LoVo (cell line): Measurements from ENCODE around the gene ZNF287.
A peak's percentile ranks its signal among the peaks of the same experiment; 100 is the strongest.
"Not testable (repeated sequence)": the region's sequence is repeated elsewhere in the genome, so short reads cannot be mapped to it uniquely, and the experiment has no call there.

Experiments used
- DNase-seq: peaks from one replicate; pipeline ENCODE4 v3.0.0-alpha.2; 2016; ENCODE audit warnings: low spot score

The ZNF287 gene

GRCh38 chr17:16568541-16569357, at the start of gene ZNF287:
Gene ZNF287 (minus strand): TSS chr17:16569204. CDS start chr17:16567731, 1,473 bp downstream.
- DNase-seq, result peak; percentile 89

- no peak for DNase-seq
These were observed 48.6 kb upstream of the ZNF287 start for GRCh38 chr17:16617481-16618060.

- no peak for DNase-seq
These were observed 30.5 kb upstream of the ZNF287 start for GRCh38 chr17:16599537-16599936.

- no peak for DNase-seq
These were observed 24.5 kb upstream of the ZNF287 start for GRCh38 chr17:16593356-16594102.

GRCh38 chr17:16589097-16589969, 20.3 kb upstream of the ZNF287 start:
- DNase-seq, result peak; percentile 90

- no peak for DNase-seq
These were observed 16.8 kb upstream of the ZNF287 start for GRCh38 chr17:16585796-16586195.

GRCh38 chr17:16584273-16584995, 15.4 kb upstream of the ZNF287 start:
- peak; percentile 92 for DNase-seq

GRCh38 chr17:16583781-16584180, 14.8 kb upstream of the ZNF287 start:
- DNase-seq, result no peak

GRCh38 chr17:16573466-16573865, 4.5 kb upstream of the ZNF287 start:
- DNase-seq, result no peak

- DNase-seq, result no peak
These were observed 331 bp upstream of the ZNF287 start for GRCh38 chr17:16569358-16569712.

- DNase-seq, result no peak
These were observed 16.4 kb downstream of the ZNF287 start for GRCh38 chr17:16552637-16553045.

- DNase-seq, result no peak
These were observed 16.9 kb downstream of the ZNF287 start for GRCh38 chr17:16551878-16552636.

GRCh38 chr17:16537130-16537458, 31.9 kb downstream of the ZNF287 start:
- DNase-seq, result no peak

GRCh38 chr17:16534236-16534635, 34.8 kb downstream of the ZNF287 start:
- no peak for DNase-seq

GRCh38 chr17:16529906-16530305, 39.1 kb downstream of the ZNF287 start:
- no peak for DNase-seq

- DNase-seq, result no peak
These were observed 41.7 kb downstream of the ZNF287 start for GRCh38 chr17:16527298-16527697.

GRCh38 chr17:16525556-16525955, 43.4 kb downstream of the ZNF287 start:
- DNase-seq, result not testable (repeated sequence)

GRCh38 chr17:16521070-16521727, 47.8 kb downstream of the ZNF287 start:
- DNase-seq, result peak; percentile 91

GRCh38 chr17:16519021-16519420, 50.0 kb downstream of the ZNF287 start:
- DNase-seq, result no peak

GRCh38 chr17:16517477-16517876, 51.5 kb downstream of the ZNF287 start:
- no peak for DNase-seq
